Brain pericyte (primary cell): ENCODE data around the gene C21orf58.
"Not testable (repeated sequence)": the region's sequence is repeated elsewhere in the genome, so short reads cannot be mapped to it uniquely, and the experiment has no call there.

Experiments used
- DNase-seq: peaks from one replicate; pipeline ENCODE4 v3.0.0-alpha.2; 2012; ENCODE audit warnings: low read depth, low spot score

C21orf58 gene

GRCh38 chr21:46325073-46325912 is 1.6 kb upstream of the C21orf58 start:
- no peak for DNase-seq

DNA sequence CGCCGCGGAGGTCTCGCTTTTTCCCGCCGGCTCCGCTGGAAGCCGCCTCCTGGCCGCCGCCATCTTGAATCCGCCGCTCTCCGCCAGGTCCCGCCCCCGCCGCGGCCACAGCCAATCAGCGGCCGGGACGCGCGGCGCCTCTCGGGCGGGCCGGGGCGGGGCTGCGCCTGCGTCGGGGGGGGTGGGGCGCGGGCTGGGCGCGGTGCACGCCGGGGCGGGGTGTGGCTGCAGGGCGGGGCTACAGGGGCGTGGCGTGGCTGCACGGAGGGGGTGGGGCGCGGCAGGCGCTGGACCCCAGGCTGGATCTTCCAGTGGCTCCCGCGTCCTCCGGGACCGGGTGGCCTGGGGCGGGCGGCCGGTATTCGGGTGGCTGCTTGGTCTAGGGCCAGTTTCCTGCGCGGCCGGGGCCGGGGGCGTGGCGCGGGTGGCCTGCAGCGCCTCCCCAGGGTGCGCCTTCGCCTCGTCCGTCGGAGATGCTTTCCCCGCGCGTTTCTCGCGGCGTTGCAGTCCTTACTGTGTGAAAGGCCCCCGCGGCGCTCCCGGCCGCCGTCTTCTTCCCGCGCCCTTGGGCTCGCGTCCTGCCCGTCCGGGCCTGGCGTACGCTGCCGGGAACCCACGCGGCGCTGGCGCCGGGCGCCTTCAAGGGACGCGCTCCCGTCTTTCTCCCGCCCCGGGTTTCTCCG is 861 bp upstream of the C21orf58 start:
- DNase-seq = no peak

DNA sequence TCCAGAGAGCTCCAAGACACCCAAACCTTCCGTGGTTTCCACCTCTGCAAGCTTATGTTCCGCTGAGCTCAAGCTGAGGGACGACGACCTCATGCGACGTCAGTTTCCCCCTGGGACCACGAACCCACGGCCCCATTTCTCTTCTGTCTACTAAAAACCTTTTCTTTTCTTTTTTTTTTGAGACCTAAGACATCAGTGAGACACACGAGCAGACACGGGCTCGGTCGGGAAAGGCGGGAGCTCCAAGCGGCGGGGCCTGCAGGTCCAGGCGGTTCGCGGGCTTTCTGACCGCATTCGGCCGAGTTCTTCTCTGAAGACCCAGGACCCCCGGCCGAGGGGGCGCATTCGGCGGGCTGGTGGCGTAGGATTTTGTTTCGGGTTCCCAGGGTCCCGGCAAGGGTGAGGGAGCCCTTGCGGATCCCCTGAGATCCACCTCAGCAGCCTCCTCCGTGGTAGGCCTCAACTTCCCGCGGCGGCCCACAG is 402 bp downstream of the C21orf58 start:
- no peak for DNase-seq

DNA sequence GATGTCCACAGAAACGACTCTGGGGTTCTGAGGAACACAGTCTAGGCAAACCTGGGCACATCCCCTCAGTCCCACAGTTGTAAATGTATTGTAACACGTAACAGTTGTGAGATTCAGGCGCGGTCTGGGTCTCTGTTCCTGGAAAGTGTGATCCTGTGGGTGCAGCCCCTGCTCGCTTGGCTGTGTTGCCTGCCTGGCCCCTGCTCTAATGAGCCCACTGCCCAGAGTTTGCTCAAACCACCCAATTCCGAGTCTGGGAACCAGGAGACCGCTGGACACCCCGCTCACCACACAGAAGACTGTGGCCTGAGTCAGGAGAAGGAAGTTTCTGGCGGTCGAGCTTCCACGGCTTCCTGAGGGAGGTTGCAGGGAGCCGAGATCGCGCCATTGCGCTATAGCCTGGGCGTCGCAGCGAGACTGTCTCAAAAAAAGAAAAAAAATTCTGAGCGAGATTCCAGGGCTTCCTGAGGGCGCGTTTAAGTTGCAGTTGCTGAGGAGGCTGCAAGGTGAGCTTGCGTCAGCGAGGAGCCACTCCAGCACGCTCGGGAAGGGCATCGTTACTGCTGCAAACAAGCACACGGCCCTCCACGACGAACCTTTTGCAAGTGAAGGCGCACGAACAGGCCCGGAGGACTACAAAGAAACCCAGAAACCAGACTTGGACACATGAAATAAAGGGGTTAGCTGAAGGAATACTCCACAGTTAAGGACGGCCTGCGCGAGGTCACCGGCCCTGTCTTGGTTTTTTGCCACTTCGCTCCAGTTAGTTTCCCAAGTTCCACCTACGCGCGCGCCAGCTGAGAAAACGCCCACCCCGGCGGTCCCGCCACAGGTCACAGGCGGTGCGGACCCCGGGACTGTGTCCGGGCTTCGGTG is 1.1 kb downstream of the C21orf58 start:
- DNase-seq = no peak

- no peak for DNase-seq
Observed at GRCh38 chr21:46320331-46320801, 3.3 kb downstream of the C21orf58 start.

GRCh38 chr21:46319186-46319585 is 4.5 kb downstream of the C21orf58 start:
- DNase-seq = no peak

GRCh38 chr21:46318464-46318845 is 5.2 kb downstream of the C21orf58 start:
- DNase-seq = no peak

DNA sequence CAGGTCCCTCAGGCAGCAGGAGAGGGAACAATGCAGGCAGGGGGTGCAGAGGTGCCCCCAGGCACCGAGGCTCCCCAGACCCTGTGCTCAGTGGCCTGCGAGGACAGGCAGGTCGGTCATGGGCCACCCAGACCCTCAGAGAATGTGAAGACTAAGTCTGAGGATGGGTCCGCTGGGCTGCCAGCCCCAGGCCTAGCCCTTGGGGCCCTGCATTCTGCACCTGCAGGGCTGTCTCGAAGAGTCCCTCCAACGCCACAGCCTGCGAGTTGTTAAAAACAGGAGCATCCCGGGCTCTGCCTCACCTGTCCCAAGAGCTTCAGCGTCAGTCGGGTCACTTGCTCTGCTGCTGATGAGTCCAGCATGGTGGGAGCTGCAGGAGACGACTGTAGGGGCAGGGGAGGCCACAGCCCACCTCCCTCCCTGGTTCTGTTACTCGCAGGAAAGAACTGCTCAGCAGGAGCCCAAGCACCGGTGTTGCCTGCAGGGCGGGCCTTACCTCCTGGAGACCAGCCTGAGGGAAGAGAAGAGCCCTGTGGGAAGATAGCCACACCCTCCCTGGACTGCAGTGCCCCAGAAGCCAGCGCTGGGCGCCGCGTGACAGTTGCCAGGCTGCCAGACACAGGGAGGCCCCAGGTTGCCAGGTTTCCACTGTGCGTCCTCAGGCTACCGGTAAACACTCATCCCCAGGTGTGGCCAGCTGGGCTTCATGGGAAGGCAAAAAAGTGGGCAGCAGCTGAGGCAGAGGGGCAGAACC is 5.8 kb downstream of the C21orf58 start:
- DNase-seq = no peak

- no peak for DNase-seq
Observed at GRCh38 chr21:46316708-46317324, 6.9 kb downstream of the C21orf58 start.

GRCh38 chr21:46314441-46315020 is 9.1 kb downstream of the C21orf58 start:
- no peak for DNase-seq

DNA sequence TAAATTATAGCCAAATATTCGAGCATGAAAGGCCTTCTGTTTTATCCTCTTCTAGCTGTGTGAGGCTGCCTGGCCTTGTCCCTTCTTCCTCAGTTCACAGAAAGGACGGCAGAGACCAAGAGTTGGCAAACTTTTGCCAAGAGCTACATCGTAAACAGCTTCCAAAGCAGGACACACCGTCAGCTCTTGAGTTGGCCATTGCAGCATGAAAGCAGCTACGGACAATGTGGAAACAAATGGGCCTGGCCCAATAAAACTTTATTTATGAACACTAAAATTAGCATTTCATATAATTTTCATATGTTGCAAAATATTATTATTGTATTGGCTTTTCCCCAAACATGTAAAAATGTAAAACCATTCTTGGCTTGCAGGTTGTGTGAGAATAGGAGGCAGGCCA is 10.7 kb downstream of the C21orf58 start:
- no peak for DNase-seq

- DNase-seq = no peak
Observed at GRCh38 chr21:46311568-46311967, 12.1 kb downstream of the C21orf58 start.

GRCh38 chr21:46310260-46310659 is 13.4 kb downstream of the C21orf58 start:
- not testable (repeated sequence) for DNase-seq

DNA sequence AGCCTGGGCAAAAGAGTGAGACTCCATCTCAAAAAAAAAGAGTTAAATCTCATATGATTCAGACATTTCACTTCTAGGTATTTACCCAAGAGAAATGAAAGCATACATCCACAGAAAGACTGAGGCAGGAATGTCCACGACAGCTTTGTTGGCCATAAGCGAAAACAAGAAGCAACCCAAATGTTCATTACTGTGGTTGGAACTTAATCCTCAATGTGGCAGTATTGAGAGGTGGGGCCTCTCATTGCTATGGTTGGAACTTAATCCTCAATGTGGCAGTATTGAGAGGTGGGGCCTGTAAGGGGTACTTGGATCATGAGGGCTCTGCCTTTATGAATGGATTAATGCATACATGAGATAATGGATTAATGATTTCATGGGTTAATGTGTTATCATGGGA is 15.2 kb downstream of the C21orf58 start:
- no peak for DNase-seq

- no peak for DNase-seq
Observed at GRCh38 chr21:46307625-46308024, 16.0 kb downstream of the C21orf58 start.

GRCh38 chr21:46304955-46305354 is 18.7 kb downstream of the C21orf58 start:
- no peak for DNase-seq

DNA sequence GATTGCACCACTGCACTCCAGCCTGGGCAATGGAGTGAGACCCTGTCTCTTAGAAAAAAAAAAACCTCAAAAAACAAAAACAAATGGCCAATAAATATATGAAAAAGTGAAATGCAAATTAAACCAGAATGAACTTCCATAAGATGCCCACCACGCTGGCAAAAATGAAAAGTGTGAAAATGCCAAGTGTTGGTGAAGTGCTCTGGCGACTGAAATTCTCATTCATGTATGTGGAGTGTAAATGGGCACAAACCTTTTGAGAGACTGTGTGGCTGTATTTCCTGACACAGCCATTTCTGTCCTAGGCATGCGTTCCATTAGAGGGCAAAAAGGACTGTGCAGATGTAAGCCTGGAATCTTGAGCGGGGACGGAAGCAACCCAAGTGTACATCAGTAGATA is 19.2 kb downstream of the C21orf58 start:
- no peak for DNase-seq

DNA sequence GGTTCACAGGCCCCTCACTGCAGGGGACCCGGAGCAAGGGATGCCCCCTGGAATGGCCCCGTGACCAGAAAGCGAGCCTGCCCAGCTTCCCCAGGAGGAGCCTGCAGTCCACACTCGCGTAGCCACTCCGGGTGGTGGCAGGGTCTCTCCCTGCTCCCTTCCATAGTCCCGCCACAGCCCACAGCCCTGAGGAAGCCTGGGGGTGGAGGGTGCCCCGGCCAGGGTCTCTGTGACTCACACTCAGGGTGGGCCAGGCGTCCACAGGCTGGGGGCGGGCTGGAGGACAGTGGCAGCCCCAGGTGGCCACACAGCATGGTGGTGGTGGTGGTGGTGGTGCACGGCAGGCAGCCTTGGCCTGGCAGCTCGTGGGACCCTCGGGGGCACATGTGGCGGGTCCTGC is 21.9 kb downstream of the C21orf58 start:
- DNase-seq = no peak

- no peak for DNase-seq
Observed at GRCh38 chr21:46299167-46299566, 24.5 kb downstream of the C21orf58 start.
